Measurements from ENCODE around the gene EPS15. TPM values are rescaled to one million over a fixed set of nuclear protein-coding genes. Genes with fewer than 3 reads are reported as not detected.

EPS15 gene
- total and polyA plus RNA-seq, 10 of the 15 experiments (the other 5 are each of a cell fraction or from before 2014, with no cell fraction given), result 24.7 to 87.8 (median 56.3) TPM

- H3K9ac ChIP-seq (ENCODE audit: control insufficient read depth, insufficient read depth, low read length), result no peak overlapping the region
- CTCF ChIA-PET, result interaction anchor here (0.9 kb wide), 1 partner anchor 199 kb away, joined by 3 read pairs; no protein-coding TSS in a partner anchor
- H3K4me3 ChIP-seq, result no peak overlapping the region
- FAIRE-seq (no peak), DNase-seq (ENCODE audit: low read depth, low spot score) (no peak), ATAC-seq (no peak)
- 72% methylated on average over 4 of the region's 4 CpGs for WGBS (ENCODE audit: insufficient coverage, insufficient replicate concordance, low lambda C conversion rate, missing lambda C conversion rate)
- H3K27me3 ChIP-seq (replicated peaks in 1 of 2; ENCODE audit: control insufficient read depth in 2 of 2, insufficient read depth in 2 of 2, low read length in 1 of 2), result no peaks in the 10 kb centered on the region
- H3K79me2 ChIP-seq (ENCODE audit: control insufficient read depth, insufficient read depth, low read length), result no peaks in the 10 kb centered on the region
- H3K36me3 ChIP-seq (ENCODE audit: control insufficient read depth in 2 of 2, insufficient read depth in 2 of 2, low read length in 1 of 2), result no peaks in the 10 kb centered on the region
- intact Hi-C loops (cut with micrococcal nuclease; ENCODE audit: unreplicated experiment) (no loop called here), in situ Hi-C loops (cut with MboI) (no loop called here)
- no peak for TF ChIP-seq NKRF (conservative IDR thresholded peaks at IDR 0.05)
- TF ChIP-seq BCLAF1 (IDR thresholded peaks at IDR 0.05), result no peak
- no peak for TF ChIP-seq CHD4 (IDR thresholded peaks at IDR 0.05)
- TF ChIP-seq MXI1 (IDR thresholded peaks at IDR 0.05; ENCODE audit: low read depth, low read length), result no peak
- no peaks in the 10 kb centered on the region for H3K9me3 ChIP-seq (replicated peaks; ENCODE audit: control insufficient read depth, insufficient read depth, low read length)
- BruUV-seq (replicated peaks), result no TSS peak
- H2AFZ ChIP-seq (ENCODE audit: control insufficient read depth, low read depth, low read length), result no peak overlapping the region
- no peak overlapping the region for H3K4me2 ChIP-seq (ENCODE audit: control insufficient read depth, insufficient read depth)
- H4K20me1 ChIP-seq (ENCODE audit: control insufficient read depth, insufficient read depth), result no peaks in the 10 kb centered on the region
- POLR2A ChIA-PET, result no interaction called here
- H3K4me1 ChIP-seq (ENCODE audit: control insufficient read depth, insufficient read depth, low read length), result peaks cover 7% of the 10 kb centered on the region
- H3K27ac ChIP-seq (ENCODE audit: control insufficient read depth, insufficient read depth), result no peak overlapping the region
- RAD21 ChIA-PET (ENCODE audit: unreplicated experiment), result no interaction called here
- SMC1A ChIA-PET (ENCODE audit: uncharacterized antibody, unreplicated experiment), result interaction anchor here (1.5 kb wide), 1 partner anchor 10 kb away, joined by 4 read pairs; no protein-coding TSS in a partner anchor
Measured at GRCh38 chr1:51336711-51337110, 182.4 kb downstream of the EPS15 start.
